ENCODE results near the gene C2orf92. TPM values are rescaled to one million over a fixed set of nuclear protein-coding genes. Genes with fewer than 3 reads are reported as not detected.
"Not testable (repeated sequence)": the region's sequence is repeated elsewhere in the genome, so short reads cannot be mapped to it uniquely, and the experiment has no call there.

Gene C2orf92
- total RNA-seq = 10 to 100 TPM in 1 of 2 donors, 1 to 10 TPM in 1; 6.5 to 17.5 TPM

GRCh38 chr2:97669448-97669847, at the start of gene C2orf92:
Gene C2orf92 (plus strand): TSS chr2:97669713. CDS start chr2:97669789, 76 bp downstream.
- peaks cover 0 to 4% of the 10 kb centered on the region in 2 donors for H3K36me3 Mint-ChIP-seq
- ATAC-seq (no peak), DNase-seq (ENCODE audit: low spot score in 2 of 2) (no peak)
- no peak within 1 kb of the TSS for H3K27ac Mint-ChIP-seq
- H3K9me3 Mint-ChIP-seq = no peaks in the 10 kb centered on the region

- not testable (repeated sequence) for H3K36me3 Mint-ChIP-seq; ATAC-seq; H3K9me3 Mint-ChIP-seq; DNase-seq (ENCODE audit: low spot score in 2 of 2)
- H3K27ac Mint-ChIP-seq = peak overlapping the region in 1 of 2 donors; percentile 23
These were observed 49.0 kb upstream of the C2orf92 start for GRCh38 chr2:97620492-97620891.

DNA sequence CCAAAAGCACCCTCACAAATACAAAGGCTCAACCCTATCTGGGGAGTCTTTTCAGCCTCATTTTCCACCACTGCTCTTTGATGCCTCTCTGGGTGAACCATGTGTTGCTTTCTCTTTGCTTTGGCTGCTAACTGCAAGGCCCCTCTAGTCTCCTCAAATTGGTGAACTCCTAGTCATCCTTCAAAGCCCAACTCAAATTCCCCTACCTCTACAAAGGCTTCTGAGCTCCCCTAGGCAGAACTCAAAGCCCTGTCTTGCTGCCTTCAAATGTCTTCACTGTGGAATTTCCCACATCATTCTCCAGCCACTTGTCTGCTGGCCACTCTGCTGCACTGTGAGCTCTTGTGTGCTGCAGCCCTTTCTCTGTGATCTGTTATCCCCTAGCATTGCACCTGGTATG, 46.5 kb upstream of the C2orf92 start:
- ATAC-seq; H3K9me3 Mint-ChIP-seq; DNase-seq (ENCODE audit: low spot score in 2 of 2); H3K27ac Mint-ChIP-seq; H3K36me3 Mint-ChIP-seq: not testable (repeated sequence)

DNA sequence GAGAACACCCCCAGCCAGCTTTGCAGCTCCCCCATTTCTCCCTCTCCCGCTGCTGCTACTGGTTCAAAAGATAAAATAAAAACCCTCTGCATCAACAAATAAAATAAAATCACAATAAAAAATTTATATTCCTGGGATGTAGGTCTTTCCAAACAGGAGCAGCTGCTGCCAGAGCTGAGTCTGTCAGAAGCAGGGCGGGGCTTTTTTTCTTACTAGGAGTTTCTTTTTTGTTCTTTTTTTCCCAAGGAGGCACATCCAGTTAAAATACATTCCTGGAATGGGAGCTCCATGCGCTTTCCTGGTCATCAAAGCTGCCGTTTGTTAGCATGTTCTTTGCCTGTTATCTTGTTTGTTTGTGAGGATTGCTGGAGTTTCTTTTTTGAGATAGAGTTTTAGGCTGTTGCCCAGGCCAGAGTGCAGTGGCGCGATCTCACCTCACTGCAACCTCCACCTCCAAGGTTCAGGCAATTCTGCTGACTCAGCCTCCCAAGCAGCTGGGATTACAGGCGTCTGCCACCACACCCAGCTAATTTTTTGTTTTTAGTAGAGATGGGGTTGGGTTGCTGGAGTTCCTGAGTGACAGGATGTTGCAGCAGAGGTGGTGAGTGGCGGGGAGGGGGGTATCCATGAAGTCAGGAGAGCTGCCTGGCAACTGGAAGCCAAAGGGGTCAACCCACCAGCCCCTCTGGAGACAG, 44.0 kb upstream of the C2orf92 start:
- H3K9me3 Mint-ChIP-seq; H3K27ac Mint-ChIP-seq; DNase-seq (ENCODE audit: low spot score in 2 of 2); H3K36me3 Mint-ChIP-seq; ATAC-seq: not testable (repeated sequence)

DNA sequence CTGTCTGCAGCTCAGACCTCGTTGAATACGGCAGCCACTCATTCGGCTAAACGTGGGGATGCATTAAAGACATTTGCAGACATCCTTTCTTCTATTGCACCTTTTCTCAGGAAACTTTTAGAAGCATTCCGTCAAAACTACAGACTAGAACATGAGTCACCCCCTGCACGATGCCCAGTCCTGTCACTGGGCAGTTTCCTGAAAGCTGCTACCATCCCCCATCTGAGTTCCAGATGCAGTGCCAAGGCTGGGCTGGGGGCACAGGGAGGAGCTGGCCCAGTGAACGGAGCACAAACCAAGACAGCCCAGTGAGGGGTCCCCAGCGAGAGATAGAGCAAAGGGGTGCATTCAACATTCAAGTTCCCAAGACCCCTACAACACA, 43.5 kb upstream of the C2orf92 start:
- H3K9me3 Mint-ChIP-seq; DNase-seq (ENCODE audit: low spot score in 2 of 2); H3K36me3 Mint-ChIP-seq; H3K27ac Mint-ChIP-seq; ATAC-seq: not testable (repeated sequence)

DNA sequence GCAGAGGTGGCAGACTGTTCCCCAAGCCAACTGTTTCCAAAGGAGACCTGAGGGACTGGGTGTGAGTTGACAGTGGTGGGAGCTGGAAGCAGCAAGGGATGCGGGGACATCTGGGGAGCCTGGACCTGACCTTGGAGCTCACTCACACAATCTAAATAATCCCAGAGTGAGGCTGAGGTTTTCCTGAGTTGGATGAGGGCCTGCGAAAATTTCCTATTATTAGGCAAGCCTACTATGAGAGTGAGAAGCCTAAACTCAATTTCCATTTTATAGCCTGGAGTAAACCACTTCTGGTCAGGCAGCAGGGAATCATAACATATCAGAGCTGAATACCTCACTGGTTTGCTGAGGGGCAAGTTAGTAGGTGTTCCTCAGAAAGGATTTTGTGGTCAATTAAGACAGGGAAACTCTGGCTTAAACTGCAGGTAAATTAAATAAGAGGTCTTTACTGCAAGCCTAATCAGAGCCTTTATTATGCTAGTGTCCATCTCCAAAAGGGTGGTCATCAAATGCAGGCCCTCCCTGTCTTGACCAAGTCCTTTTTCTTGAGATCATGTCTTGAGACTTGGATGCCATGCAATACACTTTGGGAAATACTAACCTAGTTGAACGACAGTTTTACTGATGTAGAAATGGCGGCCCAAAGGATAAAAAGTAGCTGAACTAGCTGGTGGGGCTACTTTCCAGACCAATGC, 25.3 kb upstream of the C2orf92 start:
- Mint-ChIP-seq H3K36me3 (peaks cover 22 to 26% of the 10 kb centered on the region in 2 donors), H3K9me3 (no peaks in the 10 kb centered on the region), H3K27ac (no peak overlapping the region)
- no peak for DNase-seq (ENCODE audit: low spot score in 2 of 2)
- no peak for ATAC-seq

DNA sequence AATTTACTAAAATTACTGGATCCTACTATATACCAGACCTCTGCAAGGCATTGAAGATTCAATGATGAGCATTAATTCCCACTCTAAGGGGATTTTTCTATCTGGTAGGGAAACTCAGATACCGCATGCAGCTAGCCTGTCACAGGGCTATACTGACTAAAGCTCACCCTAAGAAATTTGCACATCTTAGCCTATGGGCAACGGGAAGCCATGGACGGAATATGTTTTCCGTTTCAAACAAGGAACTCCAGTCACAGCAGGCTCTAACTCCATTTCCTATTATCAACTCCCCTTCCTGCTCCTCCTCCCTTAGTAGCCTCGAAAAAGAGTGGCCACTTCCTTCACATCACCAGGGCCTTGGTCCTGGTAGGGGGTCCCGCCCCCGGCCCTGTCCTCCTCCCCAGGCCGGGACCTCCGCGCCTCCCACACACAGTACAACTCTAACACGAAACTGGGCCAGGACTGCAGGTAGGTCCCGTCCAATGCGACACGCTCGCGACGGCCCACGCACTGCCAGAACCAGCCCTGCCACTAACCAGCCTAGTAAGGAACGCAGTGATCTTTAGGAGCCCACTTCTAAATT, 24.3 kb upstream of the C2orf92 start:
- no peak for DNase-seq (ENCODE audit: low spot score in 2 of 2)
- H3K36me3 Mint-ChIP-seq = peaks cover 26 to 29% of the 10 kb centered on the region in 2 donors
- H3K9me3 Mint-ChIP-seq = no peaks in the 10 kb centered on the region
- peak; percentile 58 to 64 for ATAC-seq
- H3K27ac Mint-ChIP-seq = peak overlapping the region; percentile 95

DNA sequence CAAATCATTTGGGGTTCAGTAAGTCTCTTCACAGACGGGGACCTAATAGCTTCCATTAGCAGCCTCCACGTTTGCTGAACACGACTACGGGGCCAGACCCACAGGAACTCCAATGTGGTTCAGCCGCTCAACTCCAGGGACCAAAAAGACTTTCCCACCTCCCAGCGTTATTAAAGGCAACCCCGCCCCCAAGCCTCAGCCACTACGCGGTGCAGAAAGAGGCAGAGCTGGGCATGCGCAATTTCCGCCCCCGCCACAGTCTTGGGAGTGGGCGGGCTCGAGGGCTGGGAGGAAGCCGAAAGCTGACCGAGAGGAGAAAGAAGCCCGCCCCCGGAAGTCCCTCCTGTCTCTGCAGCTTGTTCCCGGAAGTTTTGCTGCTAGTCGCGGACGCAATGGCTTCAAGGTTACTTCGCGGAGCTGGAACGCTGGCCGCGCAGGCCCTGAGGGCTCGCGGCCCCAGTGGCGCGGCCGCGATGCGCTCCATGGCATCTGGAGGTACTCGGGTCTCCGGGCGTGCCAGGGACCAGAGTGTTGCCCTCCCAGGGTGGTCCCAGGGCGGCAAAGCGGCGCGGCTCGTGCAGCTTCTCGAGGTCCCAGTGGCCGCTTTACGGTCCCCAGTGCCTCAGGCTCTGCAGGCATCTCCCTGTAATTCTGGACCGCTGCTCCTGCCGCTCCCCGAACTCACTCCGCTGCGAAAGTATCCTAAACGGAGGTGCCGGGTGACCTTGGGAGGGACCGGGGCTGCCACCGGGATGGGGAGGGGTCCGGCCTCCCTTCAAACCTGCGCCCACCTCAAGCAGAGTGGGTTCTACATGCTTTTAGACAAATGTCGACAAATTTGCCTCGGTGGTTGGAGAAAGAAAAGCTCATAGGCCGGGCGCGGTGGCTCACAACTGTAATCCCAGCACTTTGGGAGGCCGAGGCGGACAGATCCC, 23.6 kb upstream of the C2orf92 start, which contains the start of gene COX5B:
Gene COX5B, plus strand, starts transcription at position 368 of the 935 bp plus-strand sequence. Its CDS starts 25 bp downstream, at position 393.
- Mint-ChIP-seq H3K27ac (peak within 1 kb of the TSS; percentile 95), H3K36me3 (peaks cover 26 to 29% of the 10 kb centered on the region in 2 donors), H3K9me3 (no peaks in the 10 kb centered on the region)
- DNase-seq (ENCODE audit: low spot score in 2 of 2) (peak; percentile 97 to 98), ATAC-seq (peak; percentile 93 to 96)

- no peak for ATAC-seq
- H3K36me3 Mint-ChIP-seq = peaks cover 26 to 29% of the 10 kb centered on the region in 2 donors
- peak overlapping the region; percentile 95 for H3K27ac Mint-ChIP-seq
- H3K9me3 Mint-ChIP-seq = no peaks in the 10 kb centered on the region
- no peak for DNase-seq (ENCODE audit: low spot score in 2 of 2)
These were observed 22.5 kb upstream of the C2orf92 start for GRCh38 chr2:97646977-97647376.

- DNase-seq (ENCODE audit: low spot score in 2 of 2) (no peak), ATAC-seq (no peak)
- no peaks in the 10 kb centered on the region for H3K9me3 Mint-ChIP-seq
- peak overlapping the region in 1 of 2 donors; percentile 62 for H3K27ac Mint-ChIP-seq
- H3K36me3 Mint-ChIP-seq = peaks cover 26 to 54% of the 10 kb centered on the region in 2 donors
These were observed 18.4 kb upstream of the C2orf92 start for GRCh38 chr2:97651114-97651513.

GRCh38 chr2:97653473-97653872, 16.0 kb upstream of the C2orf92 start:
- H3K36me3 Mint-ChIP-seq = peaks cover 2 to 41% of the 10 kb centered on the region in 2 donors
- no peak overlapping the region for H3K27ac Mint-ChIP-seq

DNA sequence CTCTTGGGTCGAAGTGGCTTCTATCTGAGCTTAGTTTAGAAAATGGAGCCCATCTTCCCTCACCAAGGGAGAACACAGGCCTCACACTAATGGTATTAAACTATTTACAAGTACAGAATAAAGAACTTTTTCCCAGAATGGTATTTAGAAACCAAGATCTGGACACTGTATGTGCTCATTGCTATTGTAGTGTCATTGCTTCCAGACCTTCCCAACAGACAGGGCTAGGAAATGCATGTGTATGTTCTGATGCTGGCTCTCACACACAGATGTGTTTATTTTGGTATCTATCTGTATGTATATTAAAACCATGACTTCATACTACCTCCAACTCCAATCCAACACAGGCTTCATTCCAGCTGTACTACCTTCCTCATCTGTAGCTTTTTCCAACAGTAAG, 15.6 kb upstream of the C2orf92 start:
- ATAC-seq (no peak), DNase-seq (ENCODE audit: low spot score in 2 of 2) (no peak)
- Mint-ChIP-seq H3K27ac (peak overlapping the region in 1 of 2 donors; percentile 67), H3K9me3 (no peaks in the 10 kb centered on the region), H3K36me3 (peaks cover 0 to 39% of the 10 kb centered on the region in 2 donors)

More at GRCh38 chr2:97653473-97653872, 16.0 kb upstream of the C2orf92 start:
- no peaks in the 10 kb centered on the region for H3K9me3 Mint-ChIP-seq
- ATAC-seq (no peak), DNase-seq (ENCODE audit: low spot score in 2 of 2) (no peak)

- DNase-seq (ENCODE audit: low spot score in 2 of 2) (no peak), ATAC-seq (peak in 1 of 2 donors; percentile 50)
- no peaks in the 10 kb centered on the region for H3K9me3 Mint-ChIP-seq
- peak overlapping the region in 1 of 2 donors; percentile 67 for H3K27ac Mint-ChIP-seq
- H3K36me3 Mint-ChIP-seq = peaks cover 0 to 38% of the 10 kb centered on the region in 2 donors
These were observed 15.2 kb upstream of the C2orf92 start for GRCh38 chr2:97654309-97654708.

GRCh38 chr2:97654791-97655190, 14.7 kb upstream of the C2orf92 start:
- Mint-ChIP-seq H3K36me3 (peaks cover 0 to 34% of the 10 kb centered on the region in 2 donors), H3K27ac (peak overlapping the region; percentile 20 to 67), H3K9me3 (no peaks in the 10 kb centered on the region)
- peak in 1 of 2 donors; percentile 77 for ATAC-seq
- DNase-seq (ENCODE audit: low spot score in 2 of 2) = no peak

DNA sequence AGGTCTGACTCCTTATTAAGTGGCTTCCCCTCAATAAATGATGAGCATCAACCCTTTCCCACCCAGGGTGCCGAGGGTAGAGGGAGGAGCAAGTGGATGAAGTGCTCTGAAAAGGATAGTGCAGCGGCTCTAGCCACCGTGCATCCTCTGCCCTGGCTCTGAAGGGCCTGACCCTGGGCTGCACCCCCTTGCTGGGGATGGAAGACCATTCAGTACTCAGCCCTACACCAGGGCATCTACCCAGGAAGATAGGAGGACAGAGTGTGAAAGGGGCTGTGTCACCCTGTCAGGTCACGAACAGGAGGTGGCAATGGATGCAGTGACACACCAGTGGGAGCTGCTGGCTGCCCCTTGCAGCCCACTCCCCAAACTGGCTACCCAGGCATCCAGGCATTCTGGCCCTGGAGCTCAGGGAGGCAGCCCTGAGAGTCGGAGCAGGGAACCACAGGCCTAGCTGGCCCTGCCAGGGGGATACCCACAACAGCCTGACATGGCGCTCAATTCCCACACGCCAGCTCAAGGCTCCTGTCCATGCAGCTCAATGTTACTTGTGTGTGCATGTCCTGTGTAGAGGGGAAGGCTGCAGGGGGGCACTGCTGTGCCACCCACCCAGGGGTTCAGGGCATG, 13.3 kb upstream of the C2orf92 start:
- no peak for DNase-seq (ENCODE audit: low spot score in 2 of 2)
- peaks cover 0 to 43% of the 10 kb centered on the region in 2 donors for H3K36me3 Mint-ChIP-seq
- ATAC-seq = no peak
- H3K27ac Mint-ChIP-seq = no peak overlapping the region
- H3K9me3 Mint-ChIP-seq = no peaks in the 10 kb centered on the region

Measured in activated naive CD4-positive, alpha-beta T cell treated with anti-CD3 and anti-CD28 coated beads, Interleukin-2, amount 50 U/mL, for 72 hours (primary cell).